B cell (primary cell): ENCODE data around the gene PML.

Source experiments
- CTCF ChIP-seq: fragments of 200-600 bp; IDR thresholded peaks from one replicate; pipeline ENCODE4 v1.8.0; 2022; ENCODE audit warnings: antibody characterized with exemption, mild to moderate bottlenecking
- EZH2 ChIP-seq: IDR thresholded peaks from 2 replicates; pipeline ENCODE4 v1.6.1; 2012; ENCODE audit warnings: borderline replicate concordance, low read depth, mild to moderate bottlenecking, moderate library complexity, low read length; ENCODE audit not compliant: insufficient read depth, poor library complexity, severe bottlenecking

DNA sequence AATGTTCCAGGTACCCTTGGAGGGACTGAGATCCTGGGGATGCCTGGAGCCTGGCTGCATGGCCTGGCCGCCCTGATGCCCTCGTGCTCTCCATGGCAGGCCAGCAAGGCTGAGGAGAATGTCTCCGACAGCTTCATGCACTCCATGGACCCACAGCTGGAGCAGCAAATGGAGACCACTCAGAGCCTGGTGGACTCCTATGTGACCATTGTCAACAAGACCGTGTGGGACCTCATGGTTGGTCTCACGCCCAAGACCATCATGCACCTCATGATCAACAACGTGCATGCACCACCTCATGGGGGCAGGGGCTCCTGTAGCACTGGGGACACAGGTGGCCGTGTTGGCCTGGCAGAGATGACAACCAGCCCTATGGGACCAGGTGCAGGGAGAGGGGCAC is 68.2 kb downstream of the PML start:
- TF ChIP-seq CTCF (no peak), EZH2 (no peak)
